D341Med (cell line): ENCODE measurements around the gene HIGD2B.
"Not testable (repeated sequence)": the region's sequence is repeated elsewhere in the genome, so short reads cannot be mapped to it uniquely, and the experiment has no call there.

ENCODE experiments used
- DNase-seq: peaks from one replicate; pipeline ENCODE4 v3.0.0; 2012; ENCODE audit warnings: low spot score

HIGD2B gene

DNA sequence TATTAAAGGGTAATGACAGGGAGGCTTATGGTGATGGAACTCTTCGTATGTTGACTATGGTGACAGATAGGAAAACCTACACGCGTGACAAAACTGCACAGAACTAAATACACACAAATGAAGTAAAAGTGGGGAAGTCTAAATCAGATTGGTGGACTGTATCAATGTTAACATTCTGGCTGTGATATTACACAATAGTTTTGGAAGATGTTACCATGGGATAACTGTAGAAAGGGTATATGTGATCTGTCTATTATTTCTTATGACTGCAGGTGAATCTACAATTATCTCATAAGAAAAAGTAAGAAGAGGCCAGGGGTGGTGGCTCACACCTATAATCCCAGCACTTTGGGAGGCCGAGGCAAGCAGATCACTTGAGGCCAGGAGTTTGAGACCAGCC is 9.1 kb downstream of the HIGD2B start:
- DNase-seq: no peak

DNA sequence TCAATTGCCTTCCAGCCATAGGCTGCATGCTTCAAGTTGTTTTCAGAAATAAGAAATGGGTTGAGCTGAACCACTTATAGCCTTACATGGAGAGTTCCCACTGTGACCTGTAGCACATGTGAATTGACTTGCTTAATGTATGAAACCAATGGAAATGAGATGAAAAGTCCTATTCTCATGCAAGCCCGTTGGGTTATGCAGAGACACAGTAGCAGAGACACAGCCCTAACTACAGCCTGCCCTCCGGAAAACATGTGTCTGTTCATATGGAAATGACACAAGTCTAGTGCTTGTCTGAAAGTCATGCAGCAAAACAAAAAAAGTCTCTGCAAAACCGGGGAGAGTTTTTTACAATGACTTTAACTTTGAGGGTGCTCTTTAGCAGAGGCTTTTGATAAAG is 14.5 kb downstream of the HIGD2B start:
- DNase-seq: no peak

DNA sequence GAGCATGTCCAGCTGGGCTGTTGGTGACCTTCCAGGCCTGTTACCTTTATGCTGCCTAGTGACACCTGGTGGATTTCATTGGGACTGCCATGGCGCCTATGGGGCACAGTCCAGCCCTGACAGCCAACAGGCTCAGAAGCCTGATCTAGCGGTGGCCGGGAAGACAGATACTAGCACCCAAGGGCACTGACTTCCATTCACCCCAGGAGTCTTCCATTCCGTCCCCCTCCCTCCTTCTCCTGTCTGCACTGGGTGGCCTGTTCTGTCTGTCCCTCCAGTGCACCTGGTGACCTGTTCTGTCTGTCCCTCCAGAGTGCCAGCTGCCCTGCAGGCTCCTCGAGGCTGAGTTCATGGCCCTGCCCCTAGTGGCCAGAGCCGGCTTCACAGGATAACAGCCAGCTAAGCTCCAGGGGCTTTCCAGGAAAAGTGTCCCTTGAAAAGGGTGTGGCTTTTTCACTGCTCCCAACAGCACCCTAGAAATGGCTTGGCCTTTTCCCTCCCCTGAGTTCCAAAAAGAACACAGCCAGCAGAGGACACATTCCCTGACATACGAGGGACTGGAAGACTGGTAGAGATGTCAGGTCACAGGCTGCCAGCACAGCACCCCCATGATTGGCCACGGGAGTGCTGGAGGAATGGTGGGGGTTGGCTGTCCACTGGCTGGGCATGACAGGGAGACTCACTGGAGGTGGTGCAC is 15.2 kb downstream of the HIGD2B start:
- DNase-seq: peak; percentile 69

DNA sequence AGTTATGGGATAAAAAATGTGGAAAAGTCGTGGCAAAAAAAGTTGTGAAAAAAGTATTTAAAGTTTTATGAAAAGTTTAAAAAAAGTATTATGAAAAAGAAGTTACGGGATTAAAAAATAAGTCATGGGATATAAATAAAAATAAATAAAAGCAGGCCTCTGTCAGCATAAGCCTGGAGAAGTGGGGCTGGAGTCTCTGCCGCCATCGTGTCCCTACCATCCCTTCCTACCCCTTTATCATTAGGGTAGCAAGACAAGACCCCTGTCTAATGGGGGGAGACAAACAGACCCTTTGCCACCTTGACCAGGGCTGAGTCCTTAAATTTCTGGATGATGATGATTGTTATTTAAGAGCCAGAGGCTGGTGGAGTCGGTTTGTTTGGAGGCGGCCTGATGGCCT is 16.2 kb downstream of the HIGD2B start:
- DNase-seq: not testable (repeated sequence)

DNA sequence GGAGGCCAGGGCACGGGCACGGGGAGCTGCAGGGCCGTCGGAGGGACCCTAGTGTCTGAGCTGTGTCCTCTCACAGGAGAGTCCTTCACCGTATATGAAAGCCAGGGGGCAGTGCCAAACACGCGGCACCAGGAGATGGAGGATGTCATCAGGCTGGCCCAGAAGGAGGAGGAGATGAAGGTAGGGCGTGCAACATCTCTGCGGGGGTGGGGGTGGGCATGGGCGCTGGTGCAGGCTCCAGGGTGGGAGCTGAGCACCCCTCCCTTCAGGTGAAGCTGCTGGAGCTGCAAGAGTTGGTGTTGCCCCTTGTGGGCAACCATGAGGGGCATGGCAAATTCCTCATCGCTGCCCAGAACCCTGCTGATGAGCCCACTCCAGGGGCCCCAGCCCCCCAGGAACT is 20.3 kb downstream of the HIGD2B start:
- not testable (repeated sequence) for DNase-seq

DNA sequence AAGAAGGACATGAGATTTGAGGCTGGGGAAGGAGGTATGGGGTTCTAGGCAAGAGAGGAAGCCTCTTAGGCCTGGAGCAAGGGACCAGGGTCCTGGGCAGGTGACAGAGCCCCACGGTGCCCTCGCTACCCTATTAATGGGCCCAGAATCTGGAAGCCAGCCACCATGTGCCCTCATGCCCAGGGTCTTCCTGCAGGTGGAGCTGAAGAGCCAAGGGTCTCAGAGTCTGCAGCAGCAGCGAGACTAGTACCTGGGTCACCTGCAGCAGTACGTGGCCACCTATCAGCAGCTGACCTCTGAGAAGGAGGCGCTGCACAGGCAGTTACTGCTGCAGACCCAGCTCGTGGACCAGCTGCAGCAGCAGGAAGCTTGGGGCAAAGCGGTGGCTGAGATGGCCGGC is 22.1 kb downstream of the HIGD2B start:
- DNase-seq: not testable (repeated sequence)

DNA sequence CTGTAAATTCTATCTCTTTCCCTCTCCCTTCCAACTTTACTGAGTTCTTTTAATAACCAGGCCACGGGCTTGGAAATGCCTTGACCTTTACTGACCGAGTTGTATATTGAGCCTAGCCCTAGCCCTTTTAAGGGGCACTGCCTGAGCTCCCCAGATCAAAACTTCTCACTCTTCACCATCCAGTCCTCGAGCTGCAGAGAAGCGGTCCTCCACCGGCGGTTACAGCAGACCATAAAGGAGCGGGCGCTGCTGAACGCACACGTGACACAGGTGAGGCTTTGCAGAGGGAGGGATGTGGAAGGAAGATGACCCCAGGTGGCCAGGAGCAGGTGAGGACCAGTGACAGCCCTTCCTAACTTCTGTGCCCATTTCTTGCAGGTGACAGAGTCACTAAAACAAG is 24.9 kb downstream of the HIGD2B start:
- DNase-seq: not testable (repeated sequence)

DNA sequence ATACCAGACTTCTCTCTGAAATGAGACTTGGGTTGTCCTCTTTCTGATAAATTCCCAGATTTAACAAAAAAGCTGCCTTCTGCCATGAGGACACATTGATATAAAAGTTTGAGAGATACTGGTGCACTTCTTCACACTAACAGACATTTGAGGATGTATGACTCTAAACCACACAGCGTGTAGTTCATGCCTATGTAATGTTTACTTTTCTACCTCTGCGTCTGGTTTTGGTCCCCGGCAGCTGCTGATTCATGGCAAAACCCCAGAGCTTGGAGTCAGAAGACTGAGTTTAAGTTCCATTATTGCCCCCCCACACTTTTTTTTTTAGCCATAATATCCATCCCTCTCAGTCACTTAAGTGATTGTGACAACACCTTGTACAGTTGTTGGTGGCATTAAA is 30.0 kb downstream of the HIGD2B start:
- not testable (repeated sequence) for DNase-seq

DNA sequence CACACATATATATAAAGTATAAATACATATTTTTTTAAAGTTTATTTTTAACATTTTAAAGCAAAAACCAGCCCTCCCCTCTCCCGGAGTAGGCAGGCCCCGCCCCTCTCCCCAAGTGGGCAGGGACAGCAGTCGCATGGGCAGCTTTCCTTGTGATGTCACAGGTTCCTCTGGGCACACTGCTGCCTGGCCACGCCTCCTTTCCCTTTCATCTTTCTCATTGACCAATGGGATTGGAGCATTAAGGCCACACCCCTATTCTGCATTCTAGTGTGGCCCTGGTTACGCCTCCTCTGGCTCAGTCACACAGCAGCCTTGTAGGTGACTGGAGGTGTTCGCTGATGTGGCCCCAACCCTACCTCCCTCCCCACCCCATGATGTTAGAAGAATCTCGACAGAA is 31.6 kb downstream of the HIGD2B start, which contains the start of gene GOLGA6B:
GOLGA6B (plus strand) TSS at position 301 of the 400 bp plus-strand sequence; CDS start at position 342, 41 bp downstream.
- not testable (repeated sequence) for DNase-seq

DNA sequence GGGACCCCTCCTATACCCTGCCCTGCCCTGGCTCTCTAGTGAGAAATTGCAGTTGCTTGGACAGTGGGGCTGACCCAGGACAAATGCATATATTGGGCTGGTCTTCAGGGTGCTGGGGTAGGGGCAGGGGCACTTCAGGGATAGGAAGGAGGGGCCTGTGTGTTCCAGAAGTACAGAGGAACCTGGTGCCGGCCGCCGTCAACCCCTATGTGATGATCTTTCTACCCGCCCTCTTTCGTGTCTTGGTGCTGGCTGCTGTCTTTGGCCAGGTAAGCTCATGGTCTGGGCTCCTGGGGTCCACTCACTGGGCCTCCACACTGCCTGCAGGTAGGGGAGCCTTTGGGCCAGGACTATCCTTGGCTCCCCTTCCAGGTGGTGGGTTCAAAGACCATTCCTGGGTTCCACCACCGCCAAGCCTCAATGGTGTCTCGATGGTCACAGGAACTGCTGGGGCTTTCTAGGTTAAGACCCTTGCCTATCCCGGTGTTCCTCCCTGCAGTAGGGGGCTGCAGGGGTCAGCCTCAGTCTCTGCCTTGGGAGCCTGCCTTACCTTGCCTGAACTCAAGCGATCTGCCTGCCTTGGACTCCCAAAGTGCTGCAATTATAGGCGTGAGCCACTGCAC is 37.2 kb downstream of the HIGD2B start:
- DNase-seq: not testable (repeated sequence)

DNA sequence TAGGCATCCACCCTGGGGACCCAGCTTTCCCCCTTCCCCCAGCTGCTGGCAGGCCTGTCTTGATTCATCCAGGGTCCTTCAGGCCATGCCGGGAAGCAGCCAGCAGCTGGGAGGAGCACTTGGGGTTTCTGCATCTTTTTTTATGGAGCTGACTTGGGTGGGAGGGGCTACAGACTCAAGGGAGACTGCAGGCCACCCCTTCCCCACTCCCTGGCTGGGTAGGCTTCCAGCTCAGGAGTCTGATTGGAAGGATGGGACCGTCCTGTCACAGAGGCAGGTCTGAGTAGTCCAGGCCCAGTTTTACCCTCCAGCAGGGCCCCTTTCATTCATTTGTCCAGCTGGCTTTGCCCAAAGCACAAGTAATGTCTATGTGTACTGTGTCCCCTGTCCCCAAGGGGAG is 43.7 kb downstream of the HIGD2B start:
- DNase-seq: not testable (repeated sequence)

DNA sequence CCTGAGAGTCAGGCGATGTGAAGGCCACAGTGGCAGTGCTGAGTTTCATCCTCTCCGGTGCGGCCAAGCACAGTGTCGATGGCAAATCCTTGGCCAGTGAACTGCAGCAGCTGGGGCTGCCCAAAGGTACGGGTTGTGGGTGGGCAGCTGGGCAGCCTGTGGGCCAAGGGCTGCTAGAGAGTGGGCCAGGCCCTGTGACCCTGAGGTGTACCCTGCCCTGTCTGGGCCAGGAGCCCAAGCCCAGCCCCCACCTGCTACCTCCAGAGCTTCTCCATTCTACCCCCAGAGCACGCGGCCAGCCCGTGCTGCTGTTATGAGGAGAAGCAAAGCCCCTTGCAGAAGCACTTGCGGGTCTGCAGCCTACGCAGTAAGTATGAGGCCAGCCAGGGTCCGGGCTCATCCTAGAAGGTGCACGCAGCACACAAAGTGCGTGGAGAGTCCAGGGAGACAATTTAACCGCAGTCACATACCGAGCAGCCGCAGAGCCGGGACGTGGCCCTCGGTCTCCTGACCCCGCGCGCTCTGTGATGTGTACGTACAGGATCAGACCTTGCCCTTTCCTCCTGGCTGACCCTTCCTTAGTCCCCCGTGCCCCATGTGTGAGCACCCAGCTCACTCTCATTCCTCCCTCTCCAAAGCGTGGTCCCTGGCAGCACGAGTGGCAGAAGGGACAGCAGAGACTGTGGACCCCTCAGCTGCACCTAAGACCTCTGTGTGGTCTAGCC is 46.1 kb downstream of the HIGD2B start:
- DNase-seq: not testable (repeated sequence)

DNA sequence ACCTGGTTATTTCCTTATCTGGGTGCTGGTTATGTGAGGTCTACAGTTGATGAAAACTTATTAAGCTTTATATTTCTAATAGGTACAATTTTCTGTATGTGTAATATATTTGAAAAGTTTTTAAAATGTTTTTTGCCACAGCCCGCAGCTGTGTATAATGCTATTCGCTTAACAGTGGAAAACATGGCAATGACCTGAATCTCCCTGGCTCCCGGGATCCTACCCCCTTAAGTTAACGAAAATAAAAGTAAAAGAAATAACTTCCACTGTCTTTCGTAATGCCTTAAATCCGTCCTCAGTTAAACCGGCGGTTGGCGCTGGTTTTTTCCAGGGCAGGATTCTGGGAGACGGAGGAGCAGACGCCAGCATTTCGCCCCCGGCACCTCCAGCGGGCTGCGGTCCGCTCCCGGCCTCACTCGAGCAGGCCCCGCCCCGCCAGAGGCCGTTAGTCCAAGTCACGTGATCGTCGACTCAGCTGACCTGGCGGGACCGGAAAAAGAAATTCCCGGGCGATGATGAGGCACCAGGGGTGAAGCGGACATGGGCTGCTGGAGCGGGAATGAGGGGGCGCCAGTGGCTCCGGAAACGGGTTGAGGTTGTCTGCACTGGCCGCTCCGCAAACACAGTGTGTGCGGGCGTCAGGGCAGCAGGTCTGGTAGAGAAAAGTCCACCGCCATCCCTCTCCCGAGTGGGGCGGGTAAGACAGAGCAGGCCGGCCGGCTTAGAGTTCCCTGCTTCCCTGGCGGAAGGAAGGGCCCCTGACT is 49.3 kb downstream of the HIGD2B start:
- DNase-seq: not testable (repeated sequence)

DNA sequence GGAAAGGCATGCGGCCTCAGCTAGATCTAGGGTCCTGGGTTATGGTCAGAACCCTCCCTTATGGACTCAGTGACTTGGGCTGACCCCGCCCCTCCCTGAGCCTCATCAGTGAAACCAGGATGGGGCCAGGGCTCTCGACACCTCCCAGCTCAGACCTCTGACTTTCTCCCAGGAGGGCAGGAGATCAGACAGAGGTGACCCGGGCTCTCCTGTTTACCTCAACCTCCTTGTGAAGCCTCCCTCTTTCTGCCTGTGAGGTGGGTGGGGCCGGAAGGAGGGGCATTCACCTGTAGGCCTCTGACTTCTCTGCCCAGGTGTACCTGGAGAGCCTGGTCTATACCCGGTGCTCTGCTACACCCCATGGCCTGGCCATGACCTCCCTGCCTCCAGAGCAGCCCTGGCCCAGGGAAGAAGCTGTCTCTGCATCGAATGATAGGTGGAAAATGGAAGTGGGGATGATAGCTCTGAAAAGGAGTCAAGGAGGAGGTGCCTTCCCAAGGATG is 56.9 kb downstream of the HIGD2B start:
- not testable (repeated sequence) for DNase-seq

DNA sequence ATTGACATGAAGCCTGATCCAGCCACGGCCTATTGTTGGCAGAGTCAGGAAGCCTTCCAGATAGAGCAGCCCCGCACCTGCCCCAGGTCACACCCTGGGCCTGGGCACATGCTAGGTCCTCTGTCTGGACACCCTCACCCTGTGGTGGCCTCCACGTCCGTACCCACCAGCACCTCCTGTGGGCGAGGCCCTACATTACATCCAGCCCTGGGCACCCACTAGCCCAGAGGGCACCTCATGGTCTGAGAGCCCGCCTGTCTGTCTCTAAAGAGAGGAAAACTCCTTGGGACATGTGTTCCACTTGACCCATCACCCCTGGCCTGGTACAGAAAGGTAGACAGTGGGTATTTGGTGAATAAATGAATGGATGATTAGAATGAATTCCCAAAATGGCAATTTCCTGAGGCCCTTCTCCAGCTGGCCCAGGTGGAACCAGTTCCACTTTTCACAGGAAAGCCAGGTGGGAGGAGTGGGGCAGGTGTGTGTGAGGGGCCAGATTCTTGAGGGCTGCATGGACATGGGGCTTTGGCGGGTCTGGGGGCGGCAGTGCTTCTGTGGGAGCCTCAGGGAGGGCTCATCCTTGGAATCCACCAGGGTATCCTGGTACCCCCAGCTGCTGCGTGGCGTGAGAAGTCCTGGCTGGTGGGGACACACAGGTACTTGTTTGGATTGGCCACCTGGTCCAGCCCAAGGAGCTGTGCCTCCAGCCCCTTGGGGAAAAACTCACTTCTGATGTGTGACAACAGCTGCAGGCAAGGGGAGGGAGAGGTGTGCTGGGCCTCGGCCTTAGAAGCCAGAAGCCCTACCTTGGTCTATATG is 57.5 kb downstream of the HIGD2B start:
- DNase-seq: not testable (repeated sequence)

DNA sequence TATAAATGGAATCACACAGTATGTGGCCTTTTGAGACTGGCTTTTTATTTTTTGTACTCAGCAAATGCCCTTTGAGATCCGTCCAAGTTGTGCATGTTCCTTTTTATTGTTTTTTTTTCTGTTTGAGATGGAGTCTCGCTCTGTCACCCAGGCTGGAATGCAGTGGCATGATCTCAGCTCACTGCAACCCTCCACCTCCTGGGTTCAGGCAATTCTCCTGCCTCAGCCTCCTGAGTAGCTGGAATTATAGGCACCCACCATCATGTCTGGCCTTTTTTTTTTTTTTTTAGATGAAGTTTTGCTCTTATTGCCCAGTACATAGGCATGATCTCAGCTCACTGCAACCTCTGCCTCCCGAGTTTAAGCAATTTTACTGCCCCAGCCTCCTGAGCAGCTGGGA is 59.8 kb downstream of the HIGD2B start:
- not testable (repeated sequence) for DNase-seq
